GM13976 (cell line): Measurements from ENCODE around the gene SPOCK2.

Experiments used
- DNase-seq: peaks from one replicate; pipeline ENCODE4 v3.0.0; 2012; ENCODE audit warnings: low spot score
- CTCF ChIP-seq: IDR thresholded peaks from 2 replicates; pipeline ENCODE4 v1.5.1; 2012; ENCODE audit warnings: borderline replicate concordance, mild to moderate bottlenecking; ENCODE audit not compliant: insufficient read depth; ENCODE audit errors: extremely low read depth, missing control alignments, control extremely low read depth
- in situ Hi-C: fragments of 300-500 bp; cut with MboI; formaldehyde crosslinking; loops from one replicate; pipeline ENCODE4 v1.12.0; 2022; ENCODE audit warnings: low sequenced_read_pairs, mixed read lengths, inconsistent platforms; ENCODE audit not compliant: unreplicated experiment

Gene SPOCK2

GRCh38 chr10:72097448-72098300, 9.3 kb upstream of the SPOCK2 start:
- DNase-seq, result no peak
- no peak for TF ChIP-seq CTCF
- in situ Hi-C loops, result no loop called here

DNA sequence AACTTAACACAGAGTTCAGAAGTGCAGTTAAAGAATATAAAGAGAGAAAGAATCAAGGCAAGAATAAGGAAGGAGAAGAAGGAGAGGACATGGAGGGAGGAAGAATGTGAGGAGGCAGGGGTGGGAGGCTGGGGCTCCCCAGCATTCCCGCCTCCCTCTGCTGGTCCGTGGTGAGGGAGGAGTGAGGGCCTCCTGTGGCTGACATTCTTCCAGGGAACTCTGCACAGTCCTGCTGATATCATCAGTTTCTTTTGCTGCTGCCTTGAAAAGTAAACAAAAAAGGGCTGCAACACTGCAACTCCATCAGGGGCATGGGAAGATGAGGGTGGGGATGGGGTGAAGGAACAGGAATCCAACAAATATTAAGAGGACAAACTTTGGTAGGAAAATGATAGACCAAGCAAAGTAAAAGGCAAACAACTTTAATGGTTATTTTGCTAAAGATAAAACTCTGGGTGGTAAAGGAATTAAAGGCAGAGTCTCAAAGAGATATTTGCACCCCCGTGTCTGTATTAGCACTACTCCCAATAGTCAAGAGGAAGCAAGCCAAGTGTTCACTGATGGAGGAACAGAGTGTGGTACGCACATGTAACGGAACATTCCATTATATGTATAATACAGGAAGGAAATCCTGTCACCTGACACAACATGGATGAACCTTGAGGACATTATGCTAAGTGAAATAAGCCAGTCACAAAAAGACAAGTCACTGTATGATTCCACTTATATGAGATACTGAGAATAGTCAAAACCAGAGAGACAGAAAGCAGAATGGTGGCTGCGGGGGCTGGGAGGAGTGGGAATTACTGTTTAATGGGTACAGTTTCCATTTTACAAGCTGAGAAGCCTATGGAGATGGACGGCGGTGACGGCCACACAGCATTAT, 8.0 kb upstream of the SPOCK2 start:
- TF ChIP-seq CTCF, result no peak
- DNase-seq, result no peak
- in situ Hi-C loops, result no loop called here

- in situ Hi-C loops, result no loop called here
- DNase-seq, result no peak
- no peak for TF ChIP-seq CTCF
Observed at GRCh38 chr10:72095195-72095594, 6.8 kb upstream of the SPOCK2 start.

DNA sequence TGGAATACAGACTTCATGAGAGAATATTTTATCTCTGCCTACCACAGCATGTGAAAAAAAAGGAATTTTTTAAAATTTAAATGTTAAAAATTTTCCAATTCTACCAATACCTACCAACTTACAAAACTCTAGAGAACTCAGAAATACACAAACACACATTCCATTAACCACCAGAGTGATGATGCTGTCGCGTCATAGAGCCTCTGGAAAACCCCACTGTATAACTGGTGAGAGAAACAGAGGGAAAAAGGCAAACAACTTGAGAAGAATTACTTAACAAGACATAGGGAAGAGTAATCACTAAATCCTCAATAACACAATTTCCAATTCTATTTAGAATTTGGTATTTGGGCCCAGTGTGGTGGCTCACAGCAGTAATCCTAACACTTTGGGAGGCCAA, 6.2 kb upstream of the SPOCK2 start:
- in situ Hi-C loops, result no loop called here
- no peak for DNase-seq
- TF ChIP-seq CTCF, result no peak

GRCh38 chr10:72093450-72093849, 5.1 kb upstream of the SPOCK2 start:
- no peak for TF ChIP-seq CTCF
- in situ Hi-C loops, result no loop called here
- DNase-seq, result no peak

- no peak for TF ChIP-seq CTCF
- DNase-seq, result no peak
- in situ Hi-C loops, result no loop called here
Observed at GRCh38 chr10:72092987-72093386, 4.6 kb upstream of the SPOCK2 start.
